MCF 10A (cell line): ENCODE data around the gene SDK2. TPM values are rescaled to one million over a fixed set of nuclear protein-coding genes. Genes with fewer than 3 reads are reported as not detected.

Source experiments
- BruUV-seq: library from RNA; stranded (reverse); fragments of 400-500 nt; replicated peaks from 2 replicates; lab custom pipeline; 2021; lab: Mats Ljungman, UMichigan
- CTCF ChIA-PET: fragments of 300-600 bp; sonication (Branson Sonifier 250); formaldehyde crosslinking; extraction: SDS; loops from one replicate; lab custom pipeline; 2021; ENCODE audit warnings: antibody characterized with exemption, inconsistent platforms; lab: Yijun Ruan, JAX
- POLR2A ChIA-PET: fragments of 300-600, 350-650 bp; sonication (Branson Sonifier 250); formaldehyde crosslinking; extraction: SDS; loops from one replicate; lab custom pipeline; 2020; ENCODE audit warnings: antibody characterized with exemption, inconsistent platforms; lab: Yijun Ruan, JAX
- DNase-seq: peaks from one replicate; pipeline ENCODE4 v3.0.0-alpha.2; 2018; ENCODE audit not compliant: unreplicated experiment
- H3K27ac Mint-ChIP-seq: one replicate; pipeline ENCODE4 v1.8.0; 2022; ENCODE audit warnings: mild to moderate bottlenecking, low read depth, mixed read lengths; ENCODE audit not compliant: unreplicated experiment
- H3K27me3 Mint-ChIP-seq: one replicate; pipeline ENCODE4 v1.8.0; 2022; ENCODE audit warnings: mixed read lengths; ENCODE audit not compliant: insufficient read depth, unreplicated experiment
- H3K36me3 Mint-ChIP-seq: one replicate; pipeline ENCODE4 v1.8.0; 2022; ENCODE audit warnings: mild to moderate bottlenecking, moderate library complexity, mixed read lengths; ENCODE audit not compliant: insufficient read depth, unreplicated experiment
- H3K4me1 Mint-ChIP-seq: one replicate; pipeline ENCODE4 v1.8.0; 2022; ENCODE audit warnings: mixed read lengths; ENCODE audit not compliant: insufficient read depth, unreplicated experiment
- H3K4me3 Mint-ChIP-seq: one replicate; pipeline ENCODE4 v1.8.0; 2022; ENCODE audit warnings: mild to moderate bottlenecking, moderate library complexity, mixed read lengths; ENCODE audit not compliant: unreplicated experiment
- H3K9me3 Mint-ChIP-seq: one replicate; pipeline ENCODE4 v1.8.0; 2022; ENCODE audit warnings: mixed read lengths; ENCODE audit not compliant: unreplicated experiment
- CTCF ChIP-seq: fragments of 200-600 bp; IDR thresholded peaks from one replicate; pipeline ENCODE4 v1.8.0; 2022; ENCODE audit warnings: antibody characterized with exemption, mild to moderate bottlenecking; ENCODE audit not compliant: unreplicated experiment
- intact Hi-C: fragments of 100-400 bp; cut with micrococcal nuclease; formaldehyde crosslinking; loops from 2 replicates; pipeline ENCODE4 v1.14.1; 2022
- total RNA-seq: library from RNA; stranded (reverse); gene quantifications from 2 replicates; pipeline ENCODE4 v1.2.3, GENCODE V29; 2022

The SDK2 gene
- total RNA-seq, 1 experiment from 2014 or later, result not detected

GRCh38 chr17:73598212-73598611 lies 46.0 kb downstream of the SDK2 start:
- no peaks in the 10 kb centered on the region for H3K9me3 Mint-ChIP-seq
- no peaks in the 10 kb centered on the region for H3K36me3 Mint-ChIP-seq
- no peaks in the 10 kb centered on the region for H3K27me3 Mint-ChIP-seq
- no peak overlapping the region for H3K27ac Mint-ChIP-seq
- no peak overlapping the region for H3K4me3 Mint-ChIP-seq
- BruUV-seq, result no TSS peak
- peaks cover 5% of the 10 kb centered on the region for H3K4me1 Mint-ChIP-seq
- TF ChIP-seq CTCF, result no peak
- no peak for DNase-seq
- intact Hi-C loops, result no loop called here
- POLR2A ChIA-PET, result interaction anchor here (0.7 kb wide), 1 partner anchor 37 kb away, joined by 3 read pairs; no protein-coding TSS in a partner anchor
- CTCF ChIA-PET, result no interaction called here

GRCh38 chr17:73595931-73596330 lies 48.3 kb downstream of the SDK2 start:
- ChIA-PET POLR2A (no interaction called here), CTCF (interaction anchor here (0.8 to 1.2 kb wide), 2 partner anchors 195 to 510 kb away, joined by 3 read pairs; no protein-coding TSS in a partner anchor)
- no peak overlapping the region for H3K4me3 Mint-ChIP-seq
- H3K4me1 Mint-ChIP-seq, result peaks cover 5% of the 10 kb centered on the region
- BruUV-seq, result no TSS peak
- no peaks in the 10 kb centered on the region for H3K9me3 Mint-ChIP-seq
- no peak overlapping the region for H3K27ac Mint-ChIP-seq
- no peaks in the 10 kb centered on the region for H3K36me3 Mint-ChIP-seq
- intact Hi-C loops, result loop anchor here (1.0 kb wide), 1 partner anchor 580 kb away; no protein-coding TSS in a partner anchor
- DNase-seq, result peak; percentile 3
- TF ChIP-seq CTCF, result no peak
- H3K27me3 Mint-ChIP-seq, result no peaks in the 10 kb centered on the region

- CTCF ChIA-PET, result interaction anchor here (0.8 kb wide), 1 partner anchor 194 kb away, joined by 3 read pairs; no protein-coding TSS in a partner anchor
- TF ChIP-seq CTCF, result peak; percentile 35
- no peaks in the 10 kb centered on the region for H3K9me3 Mint-ChIP-seq
- no peaks in the 10 kb centered on the region for H3K27me3 Mint-ChIP-seq
- no peak overlapping the region for H3K4me3 Mint-ChIP-seq
- peak; percentile 24 for DNase-seq
- H3K36me3 Mint-ChIP-seq, result no peaks in the 10 kb centered on the region
- intact Hi-C loops, result loop anchor here (1.0 kb wide), 1 partner anchor 581 kb away; no protein-coding TSS in a partner anchor
- POLR2A ChIA-PET, result no interaction called here
- H3K27ac Mint-ChIP-seq, result no peak overlapping the region
- H3K4me1 Mint-ChIP-seq, result peaks cover 5% of the 10 kb centered on the region
- no TSS peak for BruUV-seq
Observed at GRCh38 chr17:73595479-73595878, 48.8 kb downstream of the SDK2 start.

- ChIA-PET CTCF (interaction anchor here (0.7 kb wide), 1 partner anchor 303 kb away, joined by 5 read pairs; no protein-coding TSS in a partner anchor), POLR2A (no interaction called here)
- no peaks in the 10 kb centered on the region for H3K36me3 Mint-ChIP-seq
- H3K27ac Mint-ChIP-seq, result no peak overlapping the region
- no peaks in the 10 kb centered on the region for H3K9me3 Mint-ChIP-seq
- no TSS peak for BruUV-seq
- H3K4me3 Mint-ChIP-seq, result no peak overlapping the region
- H3K4me1 Mint-ChIP-seq, result peaks cover 5% of the 10 kb centered on the region
- no peak for DNase-seq
- no peaks in the 10 kb centered on the region for H3K27me3 Mint-ChIP-seq
- no peak for TF ChIP-seq CTCF
- intact Hi-C loops, result loop anchor here (1.0 kb wide), 1 partner anchor 581 kb away; no protein-coding TSS in a partner anchor
Observed at GRCh38 chr17:73595068-73595467, 49.2 kb downstream of the SDK2 start.
